Measurements from ENCODE around the gene PIM1. TPM values are rescaled to one million over a fixed set of nuclear protein-coding genes. Genes with fewer than 3 reads are reported as not detected.
A peak's percentile ranks its signal among the peaks of the same experiment; 100 is the strongest.

The PIM1 gene
- total RNA-seq, 1 experiment from 2014 or later: 9.2 TPM

DNA sequence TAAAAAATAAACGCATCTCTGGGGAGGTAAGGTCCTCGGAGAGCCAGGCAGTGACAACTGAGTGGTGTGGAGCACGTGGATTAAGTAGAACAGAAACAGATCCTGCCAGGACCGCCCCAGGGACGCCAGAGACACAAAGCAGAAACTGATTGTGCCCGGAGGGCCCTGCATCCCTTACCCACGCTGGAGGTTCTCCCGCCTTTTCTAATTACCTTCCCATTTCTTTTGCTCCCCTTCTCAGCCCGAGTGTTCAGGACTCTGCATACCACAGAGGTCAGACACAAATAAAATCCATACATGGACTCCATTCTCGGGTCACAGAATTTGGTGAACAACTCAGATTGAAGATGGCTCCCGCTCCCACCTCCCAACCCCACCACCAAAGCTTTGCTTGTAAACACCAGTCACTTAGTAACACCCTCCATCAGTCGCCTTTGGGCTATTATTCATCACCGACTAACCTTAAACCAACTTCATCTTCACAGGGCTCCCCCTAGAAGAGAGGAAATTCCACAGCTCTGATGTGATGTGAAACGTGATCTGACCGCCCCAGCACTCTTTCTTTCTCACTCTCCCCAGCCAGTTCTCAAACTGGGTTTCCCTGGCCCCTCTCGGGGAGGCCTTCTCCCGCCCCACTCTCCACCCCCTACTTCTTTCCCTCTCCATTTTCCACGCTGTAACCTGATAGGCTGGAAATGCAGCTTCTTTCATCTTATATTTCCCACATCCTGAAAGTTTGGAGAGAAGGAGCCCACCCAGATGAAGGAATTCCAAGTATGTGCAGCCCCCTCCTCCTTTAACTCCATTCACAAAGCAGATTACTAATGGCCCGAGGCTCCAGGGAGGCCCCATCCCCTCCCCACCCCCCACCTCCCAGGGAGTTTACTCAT lies 32.5 kb upstream of the PIM1 start:
- DNase-seq (ENCODE audit: low spot score): peak; percentile 96

DNA sequence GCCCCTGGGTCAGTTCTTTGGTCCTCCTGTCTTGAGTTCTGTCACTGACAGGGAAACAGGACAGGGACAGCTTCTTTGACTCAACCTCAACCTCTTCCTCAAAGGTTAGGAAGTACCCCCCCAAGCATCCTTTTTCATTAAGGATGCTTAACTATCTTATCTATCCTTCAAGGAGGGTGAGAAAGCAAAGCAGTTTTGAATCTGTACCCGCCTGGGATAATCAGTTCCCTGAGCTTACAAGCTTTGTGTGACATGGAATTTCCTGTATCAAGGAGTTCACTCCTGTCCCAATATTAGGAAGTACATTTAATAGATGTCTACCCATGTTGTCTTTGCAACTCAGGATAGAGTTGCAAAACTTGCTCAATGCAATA lies 31.1 kb upstream of the PIM1 start:
- DNase-seq (ENCODE audit: low spot score): no peak

DNA sequence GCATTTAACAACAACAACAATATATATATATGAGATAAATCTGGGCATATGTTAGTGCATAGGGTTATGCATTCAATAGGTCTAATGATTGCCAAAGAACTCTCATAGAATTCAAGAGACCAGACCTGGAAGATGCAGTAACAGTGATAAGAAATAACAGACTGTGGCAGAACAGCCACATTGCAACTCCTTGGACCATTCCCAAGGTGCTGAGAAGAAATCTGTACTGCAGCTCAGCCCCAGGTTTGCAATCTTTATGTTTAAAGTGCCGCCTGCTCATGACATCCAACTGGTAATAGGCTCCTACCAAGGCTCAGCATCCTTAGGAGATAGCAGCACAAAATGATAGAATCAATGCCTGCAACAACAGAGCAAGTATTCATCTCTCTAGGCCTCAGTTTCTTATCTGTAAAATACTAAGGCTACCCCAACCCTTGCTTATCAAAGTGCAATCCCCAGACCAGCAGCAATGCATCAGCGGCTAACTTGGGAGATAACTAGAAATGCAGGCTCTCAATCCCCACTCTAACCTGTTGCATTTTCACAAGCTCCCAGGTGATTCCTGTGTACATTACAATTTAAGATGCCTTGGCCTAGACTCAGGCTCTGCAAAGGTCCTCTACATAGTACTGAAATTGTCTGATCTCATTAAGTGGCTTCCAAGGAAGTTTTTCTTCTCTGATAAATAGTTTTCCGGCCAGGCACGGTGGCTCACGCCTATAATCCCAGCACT lies 30.6 kb upstream of the PIM1 start:
- no peak for DNase-seq (ENCODE audit: low spot score)

DNA sequence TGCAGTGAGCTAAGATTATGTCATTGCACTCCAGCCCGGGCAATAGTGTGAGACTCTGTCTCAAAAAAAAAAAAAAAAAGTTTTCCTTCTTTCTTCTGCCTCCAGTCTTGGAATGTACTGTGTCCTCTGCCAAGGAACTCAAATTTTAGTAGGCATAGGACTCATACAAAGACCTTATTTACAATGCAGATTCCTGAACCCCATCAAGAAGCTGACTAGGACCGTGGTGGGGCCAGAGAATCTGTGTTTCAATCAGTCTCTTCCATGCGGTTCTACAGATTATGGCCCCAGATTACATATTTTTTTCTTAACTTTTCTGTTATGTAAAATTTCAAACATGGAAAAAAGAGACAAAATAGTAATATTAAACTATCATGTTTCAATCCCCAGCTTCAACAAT lies 29.8 kb upstream of the PIM1 start:
- no peak for DNase-seq (ENCODE audit: low spot score)

DNA sequence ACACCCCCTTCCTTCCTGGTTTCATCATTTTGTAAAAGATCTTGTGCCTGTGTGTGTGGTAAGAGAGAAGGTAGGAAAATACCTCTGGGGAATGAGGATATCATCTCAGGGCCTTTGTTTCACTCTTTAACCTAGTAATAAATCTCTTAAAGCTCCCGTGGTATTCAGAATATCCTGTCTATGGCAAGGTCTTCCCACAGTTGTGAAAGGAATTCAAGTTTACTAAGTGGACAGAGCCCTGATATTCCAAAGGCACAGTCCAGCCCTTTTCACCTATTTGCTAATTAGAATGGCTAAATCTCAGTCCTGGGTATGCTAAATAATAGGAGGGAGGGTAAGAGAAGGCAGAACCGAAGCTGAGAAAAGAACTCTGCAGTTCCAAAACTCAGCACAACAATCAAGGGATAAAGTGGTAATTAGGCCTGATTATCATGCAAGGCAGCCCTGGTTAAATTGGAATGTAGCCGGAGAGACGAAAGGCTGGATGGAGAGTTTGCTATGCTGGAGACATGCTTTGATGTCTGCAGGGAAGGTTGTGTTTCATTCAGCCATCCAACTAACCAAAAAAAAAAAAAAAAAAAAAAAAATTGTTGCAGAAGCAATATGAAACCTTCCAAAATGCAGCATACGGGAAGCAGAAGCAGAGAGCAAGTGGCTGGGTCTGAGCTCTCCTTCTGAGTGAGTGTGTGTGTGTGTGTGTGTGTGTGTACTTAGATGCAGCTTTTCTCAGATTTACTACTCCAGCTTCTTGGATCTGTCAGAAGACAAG lies 28.5 kb upstream of the PIM1 start:
- peak; percentile 50 for DNase-seq (ENCODE audit: low spot score)

DNA sequence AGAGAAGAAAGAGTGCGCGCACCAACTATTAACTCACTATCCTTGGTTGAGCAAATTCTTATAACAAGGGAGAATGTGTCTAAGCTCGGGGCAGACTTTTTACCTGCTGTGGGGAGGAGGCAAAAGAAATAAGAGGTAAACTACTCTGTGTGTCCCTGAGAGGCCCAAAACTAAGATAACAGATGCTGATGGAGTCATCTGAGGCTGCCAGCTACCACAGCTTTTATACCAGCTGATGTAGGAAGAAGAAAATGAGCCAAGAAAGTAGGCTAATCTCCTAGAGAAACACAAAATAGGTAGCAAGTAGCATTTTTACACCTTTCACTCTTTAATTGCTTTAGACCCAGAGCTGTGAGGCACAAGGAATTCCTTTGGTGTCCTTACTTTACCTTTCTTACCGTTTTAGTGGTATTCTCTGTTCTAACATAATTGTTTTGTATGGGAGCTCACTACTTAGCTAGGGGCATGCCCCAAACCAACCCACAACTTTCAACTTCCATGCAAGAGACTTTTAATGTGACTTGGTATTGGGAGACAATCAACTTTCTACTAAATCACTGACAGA lies 27.8 kb upstream of the PIM1 start:
- no peak for DNase-seq (ENCODE audit: low spot score)

DNA sequence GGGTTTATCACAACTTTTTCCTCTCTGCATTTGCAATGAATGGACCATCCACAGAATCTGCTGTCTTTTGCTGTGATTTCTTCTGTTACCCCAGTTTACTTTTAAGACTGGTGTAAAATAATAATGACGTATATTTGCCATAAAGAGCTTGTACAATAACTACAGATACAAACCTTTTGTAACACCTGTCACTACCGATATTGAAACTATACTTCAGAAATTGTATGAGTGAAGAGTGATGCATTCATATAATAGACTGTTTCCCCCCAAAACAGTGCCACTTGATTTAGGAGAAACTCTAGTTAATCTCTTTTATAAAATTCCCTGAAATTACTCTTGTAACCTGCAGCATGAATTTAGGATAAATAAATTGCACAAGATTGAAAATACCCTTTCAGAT lies 26.4 kb upstream of the PIM1 start:
- no peak for DNase-seq (ENCODE audit: low spot score)

DNA sequence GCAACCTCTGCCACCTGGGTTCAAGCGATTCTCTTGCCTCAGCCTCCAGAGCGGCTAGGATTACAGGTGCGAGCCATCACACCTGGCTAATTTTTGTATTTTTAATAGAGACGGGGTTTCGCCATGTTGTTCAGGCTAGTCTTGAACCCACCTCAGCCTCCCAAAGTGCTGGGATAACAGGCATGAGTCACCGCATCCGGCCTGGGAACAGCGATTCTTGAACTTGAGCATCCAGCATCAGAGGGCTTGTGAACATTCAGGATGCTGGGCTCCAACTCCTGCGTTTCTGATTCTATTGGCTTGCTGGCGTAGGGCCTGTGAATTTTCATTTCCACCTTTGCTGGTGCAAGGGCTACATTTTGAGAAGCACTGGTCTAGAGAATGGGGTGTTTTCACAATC lies 24.5 kb upstream of the PIM1 start:
- DNase-seq (ENCODE audit: low spot score): no peak

DNA sequence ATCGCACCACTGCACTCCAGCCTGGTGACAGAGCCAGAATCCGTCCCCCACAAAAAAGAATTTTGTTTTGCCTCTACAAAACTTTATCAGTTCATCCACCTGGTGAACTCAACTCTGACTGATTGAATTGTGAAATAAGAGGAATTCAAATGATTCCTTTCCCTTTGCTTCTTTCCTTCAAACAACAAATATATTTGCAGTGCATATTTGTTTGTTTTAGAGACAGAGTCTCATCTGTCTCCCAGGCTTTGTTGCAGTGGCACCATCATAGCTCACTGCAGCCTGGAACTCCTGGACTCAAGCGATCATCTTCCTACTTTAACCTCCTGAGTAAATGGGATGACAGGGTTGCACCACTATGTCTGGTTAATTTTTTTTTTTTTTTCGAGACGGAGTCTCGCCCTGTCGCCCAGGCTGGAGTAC lies 23.2 kb upstream of the PIM1 start:
- DNase-seq (ENCODE audit: low spot score): no peak

DNA sequence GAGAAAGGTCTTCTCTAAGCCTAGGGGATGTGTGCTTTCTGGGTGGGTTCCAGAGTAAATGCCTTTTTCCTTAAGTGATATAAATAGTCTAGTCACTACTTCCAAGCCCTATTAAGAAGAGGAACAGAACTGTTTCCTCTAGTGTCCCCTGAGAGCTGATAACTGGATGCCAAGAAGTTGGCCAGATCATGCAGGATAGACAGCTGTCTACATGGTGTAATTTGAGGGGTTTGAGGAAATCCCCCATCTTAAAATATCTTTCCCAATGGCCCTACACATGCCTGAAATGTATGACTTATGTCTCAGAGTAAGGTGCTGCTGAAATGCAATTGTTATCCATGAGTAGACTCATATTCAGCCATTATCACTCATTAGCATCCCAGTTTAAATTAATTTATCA lies 20.2 kb upstream of the PIM1 start:
- no peak for DNase-seq (ENCODE audit: low spot score)

DNA sequence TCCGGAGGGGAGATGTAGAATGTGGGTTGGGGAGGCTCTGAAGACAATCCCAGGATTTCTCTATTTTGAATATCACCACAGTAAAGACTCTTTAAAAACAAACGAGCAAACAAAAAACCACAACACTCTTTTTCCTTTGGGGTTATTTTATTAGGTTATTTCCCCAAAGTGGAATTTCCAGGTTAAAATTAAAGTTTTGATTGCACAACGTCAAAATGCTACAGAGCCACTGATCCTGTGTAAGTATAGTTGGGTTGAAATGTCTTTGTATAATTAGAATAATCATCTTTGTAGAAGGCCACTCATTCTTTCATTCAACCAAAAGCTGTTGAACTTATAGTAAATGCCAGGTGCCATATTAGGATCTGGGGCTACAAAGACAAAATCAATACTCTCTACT lies 19.6 kb upstream of the PIM1 start:
- no peak for DNase-seq (ENCODE audit: low spot score)

DNA sequence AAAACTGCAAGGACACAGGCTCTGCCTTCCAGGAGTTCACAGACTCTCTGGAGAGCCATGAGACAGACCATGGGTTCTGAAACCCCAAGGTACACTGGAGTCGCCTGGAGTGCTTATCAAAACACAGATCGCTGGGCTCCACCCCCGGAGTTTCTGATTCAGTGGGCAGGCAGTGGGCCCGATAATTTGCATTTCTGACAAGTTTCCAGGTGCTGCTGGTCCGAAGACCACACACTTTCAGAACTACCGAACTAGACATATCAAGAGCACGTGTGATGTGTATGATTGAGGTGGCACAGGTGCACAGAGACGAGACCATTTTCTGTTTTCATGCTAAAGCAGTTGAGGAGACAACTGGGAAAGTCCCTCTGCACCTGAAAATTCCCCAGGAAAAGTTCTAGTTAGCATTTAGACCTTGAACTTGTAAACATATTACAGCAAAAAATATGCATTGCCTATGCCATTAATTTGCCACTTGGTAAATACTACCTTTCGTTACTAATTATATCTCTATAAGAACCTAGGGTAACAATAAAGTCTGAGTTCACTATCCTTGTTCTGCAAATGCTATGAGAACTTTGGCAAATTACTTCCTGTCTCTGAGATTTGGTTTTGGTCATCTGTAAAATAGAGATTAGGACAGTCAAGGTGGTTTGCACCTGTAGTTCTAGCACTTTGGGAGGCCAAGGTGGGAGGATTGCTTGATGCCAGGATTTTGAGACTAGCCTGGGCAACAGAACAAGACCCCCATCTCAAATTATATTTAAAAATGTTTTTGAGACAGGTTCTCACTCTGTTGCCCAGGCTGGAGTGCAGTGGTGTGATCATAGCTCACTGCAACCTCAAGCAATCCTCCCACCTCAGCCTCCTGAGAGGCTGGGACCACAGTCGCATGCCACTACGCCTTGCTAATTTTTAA lies 14.3 kb upstream of the PIM1 start:
- DNase-seq (ENCODE audit: low spot score): no peak

DNA sequence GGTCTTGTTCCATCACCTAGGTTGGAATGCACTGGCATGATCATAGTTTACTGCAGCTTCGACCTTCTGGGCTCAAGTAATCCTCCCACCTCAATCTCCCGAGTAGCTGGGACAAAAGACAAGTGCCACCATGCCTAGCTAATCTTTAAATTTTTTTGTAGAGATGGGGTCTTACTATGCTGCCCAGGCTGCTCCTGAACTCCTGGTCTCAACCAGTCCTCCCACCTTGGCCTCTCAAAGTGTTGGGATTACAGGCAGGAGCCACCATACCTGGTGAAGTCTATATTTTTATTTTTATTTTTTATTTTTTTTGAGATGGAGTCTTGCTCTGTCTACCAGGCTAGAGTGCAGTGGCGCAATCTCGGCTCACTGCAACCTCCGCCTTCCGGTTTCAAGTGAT lies 11.4 kb upstream of the PIM1 start:
- DNase-seq (ENCODE audit: low spot score): no peak

DNA sequence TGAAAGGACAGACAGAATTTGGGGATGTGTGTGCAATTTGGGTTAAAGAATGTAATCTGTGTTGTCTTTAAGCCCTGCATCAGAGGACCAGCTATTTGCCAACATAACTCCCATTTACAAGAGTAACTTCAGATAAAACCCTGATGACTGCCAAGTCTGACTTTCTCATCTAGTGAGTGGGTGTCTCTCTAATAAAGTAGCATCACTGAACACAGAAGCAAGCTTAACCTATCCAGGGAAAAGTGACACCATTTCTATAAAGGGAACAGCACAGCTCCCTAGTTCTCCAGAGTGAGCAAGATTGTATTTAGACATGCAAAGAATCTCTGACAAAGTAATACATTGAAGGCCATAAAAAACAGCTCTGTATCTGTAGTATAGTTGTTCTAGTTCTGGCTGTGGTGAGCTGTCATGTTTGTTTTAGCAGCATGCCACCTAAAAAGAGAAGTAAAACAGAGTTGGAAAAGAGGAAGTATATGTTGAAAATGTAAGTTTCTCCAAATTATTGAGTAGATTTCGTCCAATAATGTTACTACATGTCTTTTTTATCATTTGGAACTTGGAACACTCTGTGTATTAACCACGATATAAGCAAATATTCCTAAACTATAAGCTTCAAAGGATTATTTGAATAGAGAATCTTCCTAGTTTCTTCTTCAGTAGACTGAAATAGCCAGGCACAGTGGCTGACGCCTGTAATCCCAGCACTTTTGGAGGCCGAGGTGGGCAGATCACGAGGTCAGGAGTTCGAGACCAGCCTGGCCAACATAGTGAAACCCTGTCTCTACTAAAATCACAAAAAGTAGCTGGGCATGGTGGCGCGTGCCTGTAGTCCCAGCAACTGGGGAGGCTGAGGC lies 8.8 kb upstream of the PIM1 start:
- no peak for DNase-seq (ENCODE audit: low spot score)

DNA sequence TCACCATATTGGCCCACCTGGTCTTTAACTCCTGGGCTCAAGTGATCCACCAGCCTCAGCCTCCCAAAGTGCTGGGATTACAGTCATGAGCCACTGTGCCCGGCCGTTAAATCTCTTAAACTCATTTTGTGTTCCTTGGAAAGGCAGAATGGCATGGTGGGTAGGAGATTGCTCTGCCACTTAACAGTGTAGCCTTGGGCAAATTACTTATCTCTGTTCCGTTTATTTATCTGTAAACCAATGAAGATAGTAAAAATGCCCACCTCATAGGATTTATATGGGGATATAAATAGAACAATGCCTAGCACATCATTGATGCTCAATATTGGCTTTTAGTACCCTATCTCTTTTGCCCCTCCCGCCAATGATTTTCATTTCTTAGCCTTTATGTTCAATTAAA lies 7.2 kb upstream of the PIM1 start:
- no peak for DNase-seq (ENCODE audit: low spot score)

DNA sequence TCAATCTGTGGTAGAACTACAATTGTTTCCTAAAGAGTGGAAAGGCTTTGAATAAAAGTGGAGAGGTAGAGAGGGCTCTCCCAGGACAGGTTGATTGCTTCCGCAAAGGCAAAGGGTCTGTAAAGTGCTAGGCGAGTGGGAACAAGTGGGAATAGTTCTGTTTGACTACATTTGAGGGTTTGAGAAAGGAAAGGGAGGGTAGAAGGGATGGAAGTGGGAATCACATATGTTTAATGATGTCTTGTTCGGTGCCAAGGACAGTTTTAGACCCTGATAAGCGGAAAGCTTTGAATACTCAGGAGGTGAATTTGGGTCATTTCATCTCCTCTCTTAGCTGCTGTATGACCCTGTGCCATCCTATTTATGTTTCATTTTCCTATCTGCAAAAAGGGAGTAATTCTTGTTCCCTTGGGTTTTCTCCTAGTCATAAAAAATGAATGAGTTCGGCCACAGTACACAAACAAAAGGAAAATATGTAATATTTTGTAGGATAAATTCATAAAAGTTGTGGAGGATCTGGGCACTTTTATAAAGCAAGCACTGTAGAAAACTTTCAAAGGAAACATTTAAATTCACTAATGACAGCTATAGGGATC lies 1.7 kb upstream of the PIM1 start:
- DNase-seq (ENCODE audit: low spot score): no peak

DNA sequence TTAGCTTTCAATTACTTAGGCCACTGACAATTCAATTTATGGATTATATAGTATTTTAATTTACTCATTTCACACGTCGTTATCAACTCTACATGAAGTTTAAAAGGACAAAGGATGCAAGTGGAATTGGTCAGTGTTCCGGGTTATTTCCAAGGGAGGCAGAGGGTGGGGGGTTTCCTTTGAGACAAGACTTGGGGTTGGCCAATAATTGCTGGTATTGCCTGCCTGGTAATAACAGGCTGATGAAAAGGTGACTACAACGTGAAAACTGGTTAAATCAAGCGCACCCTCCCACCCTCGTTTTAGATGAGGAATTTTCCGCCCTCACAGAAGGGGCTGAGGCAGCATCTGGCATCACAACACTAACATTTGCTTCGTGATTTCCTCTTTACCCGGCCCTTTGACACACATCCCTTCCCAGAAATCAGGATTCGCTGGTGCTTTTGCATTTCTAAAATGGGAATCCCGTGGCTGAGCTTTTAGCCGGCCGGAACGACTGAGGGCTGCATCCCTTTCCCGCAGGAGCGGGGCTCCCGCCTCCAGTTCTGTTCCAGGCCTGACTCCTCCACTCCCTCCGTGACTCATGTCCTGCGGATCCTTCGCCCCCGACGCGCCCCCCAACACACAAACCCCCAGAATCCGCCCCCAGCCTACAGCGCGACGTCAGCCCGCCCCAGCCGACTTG lies 999 bp upstream of the PIM1 start:
- DNase-seq (ENCODE audit: low spot score): no peak

DNA sequence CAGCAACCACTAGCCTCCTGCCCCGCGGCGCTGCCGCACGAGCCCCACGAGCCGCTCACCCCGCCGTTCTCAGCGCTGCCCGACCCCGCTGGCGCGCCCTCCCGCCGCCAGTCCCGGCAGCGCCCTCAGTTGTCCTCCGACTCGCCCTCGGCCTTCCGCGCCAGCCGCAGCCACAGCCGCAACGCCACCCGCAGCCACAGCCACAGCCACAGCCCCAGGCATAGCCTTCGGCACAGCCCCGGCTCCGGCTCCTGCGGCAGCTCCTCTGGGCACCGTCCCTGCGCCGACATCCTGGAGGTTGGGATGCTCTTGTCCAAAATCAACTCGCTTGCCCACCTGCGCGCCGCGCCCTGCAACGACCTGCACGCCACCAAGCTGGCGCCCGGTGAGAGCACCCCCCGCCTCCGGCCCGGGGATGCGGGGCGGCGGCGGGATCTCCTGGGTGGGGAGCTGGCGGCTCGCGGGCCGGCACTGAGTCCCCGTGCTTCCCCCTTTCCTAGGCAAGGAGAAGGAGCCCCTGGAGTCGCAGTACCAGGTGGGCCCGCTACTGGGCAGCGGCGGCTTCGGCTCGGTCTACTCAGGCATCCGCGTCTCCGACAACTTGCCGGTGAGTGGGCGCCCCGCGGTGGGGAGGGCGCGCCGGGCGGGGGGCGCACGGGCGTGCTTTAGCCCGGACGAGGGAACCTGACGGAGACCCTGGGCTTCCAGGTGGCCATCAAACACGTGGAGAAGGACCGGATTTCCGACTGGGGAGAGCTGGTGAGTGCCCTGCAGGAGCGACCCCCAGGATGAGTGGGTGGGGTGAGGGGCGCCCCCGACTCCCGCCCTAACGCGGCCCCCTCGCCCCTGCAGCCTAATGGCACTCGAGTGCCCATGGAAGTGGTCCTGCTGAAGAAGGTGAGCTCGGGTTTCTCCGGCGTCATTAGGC lies 585 bp downstream of the PIM1 start:
- peak; percentile 35 for DNase-seq (ENCODE audit: low spot score)
